ENCODE measurements around the gene POLRMT.

Gene POLRMT

DNA sequence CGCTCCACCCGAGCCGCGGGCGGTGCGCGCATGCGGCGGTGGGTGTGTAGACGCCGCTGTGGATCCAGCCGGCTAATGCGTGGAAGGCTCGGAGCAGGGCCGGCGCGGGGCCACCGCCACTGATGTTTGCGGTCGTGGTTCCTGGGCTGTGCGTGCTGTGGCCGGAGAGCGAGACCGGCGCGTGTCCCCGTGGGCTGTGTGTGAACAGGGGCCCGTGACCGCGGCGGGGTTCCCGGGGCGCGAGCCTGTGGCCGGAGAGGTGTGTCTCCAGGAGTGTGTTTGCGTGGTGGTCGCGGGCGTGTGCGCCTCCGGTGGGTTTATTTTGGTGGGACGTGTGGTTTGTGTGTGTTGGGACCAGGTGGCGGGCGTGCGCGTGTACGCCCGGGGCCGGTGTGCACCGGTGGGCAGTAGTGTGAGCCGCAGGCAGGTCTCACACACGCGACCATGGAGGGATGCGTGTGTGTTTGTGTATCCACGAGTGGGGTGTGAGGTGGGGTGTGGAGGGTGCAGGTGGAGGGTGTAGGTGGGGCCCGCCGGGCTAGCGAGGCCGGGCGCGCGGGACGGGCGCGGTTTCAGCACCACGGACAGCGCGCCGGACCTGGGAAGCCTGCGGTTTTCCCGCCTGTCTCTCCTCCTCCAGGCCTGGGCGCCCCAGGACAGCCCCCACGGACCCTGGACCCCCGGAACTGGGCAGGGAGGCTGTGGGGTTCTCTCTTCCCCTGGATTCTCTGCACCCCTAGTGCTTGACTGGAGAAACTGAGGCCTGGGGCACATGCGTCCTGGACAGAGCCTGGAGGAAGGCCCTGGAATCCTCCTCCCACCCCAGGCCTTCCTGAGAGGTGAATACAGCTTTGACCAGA, 42.0 kb downstream of the POLRMT start (continued):
- TF ChIP-seq, protein P1, sequence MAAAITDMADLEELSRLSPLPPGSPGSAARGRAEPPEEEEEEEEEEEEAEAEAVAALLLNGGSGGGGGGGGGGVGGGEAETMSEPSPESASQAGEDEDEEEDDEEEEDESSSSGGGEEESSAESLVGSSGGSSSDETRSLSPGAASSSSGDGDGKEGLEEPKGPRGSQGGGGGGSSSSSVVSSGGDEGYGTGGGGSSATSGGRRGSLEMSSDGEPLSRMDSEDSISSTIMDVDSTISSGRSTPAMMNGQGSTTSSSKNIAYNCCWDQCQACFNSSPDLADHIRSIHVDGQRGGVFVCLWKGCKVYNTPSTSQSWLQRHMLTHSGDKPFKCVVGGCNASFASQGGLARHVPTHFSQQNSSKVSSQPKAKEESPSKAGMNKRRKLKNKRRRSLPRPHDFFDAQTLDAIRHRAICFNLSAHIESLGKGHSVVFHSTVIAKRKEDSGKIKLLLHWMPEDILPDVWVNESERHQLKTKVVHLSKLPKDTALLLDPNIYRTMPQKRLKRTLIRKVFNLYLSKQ (tag by site-specific recombination; IDR thresholded peaks at IDR 0.05; ENCODE audit: borderline replicate concordance): no peak
- TF ChIP-seq HOXC10 (CRISPR knock-in tag; IDR thresholded peaks at IDR 0.05) (peak; percentile 70; the same call in 1 of the 2 replicates), ZNF785 (tag by site-specific recombination; IDR thresholded peaks at IDR 0.05) (no peak), MYNN (tag by site-specific recombination; IDR thresholded peaks at IDR 0.05; ENCODE audit: borderline replicate concordance) (no peak), SP2 (tag by site-specific recombination; IDR thresholded peaks at IDR 0.05) (no peak), ZNF510 (tag by site-specific recombination; IDR thresholded peaks at IDR 0.05; ENCODE audit: insufficient replicate concordance) (no peak), ZNF837 (tag by site-specific recombination; IDR thresholded peaks at IDR 0.05) (no peak), ZNF366 (tag by site-specific recombination; conservative IDR thresholded peaks at IDR 0.05) (no peak), ZNF292 (tag by site-specific recombination; IDR thresholded peaks at IDR 0.05; ENCODE audit: borderline replicate concordance, low read depth) (no peak), ZNF670 (tag by site-specific recombination; IDR thresholded peaks at IDR 0.05; ENCODE audit: low read depth) (no peak), GLIS1 (tag by site-specific recombination; IDR thresholded peaks at IDR 0.05) (no peak), ZNF664 (tag by site-specific recombination; IDR thresholded peaks at IDR 0.05) (no peak)
- TF ChIP-seq, protein P2, sequence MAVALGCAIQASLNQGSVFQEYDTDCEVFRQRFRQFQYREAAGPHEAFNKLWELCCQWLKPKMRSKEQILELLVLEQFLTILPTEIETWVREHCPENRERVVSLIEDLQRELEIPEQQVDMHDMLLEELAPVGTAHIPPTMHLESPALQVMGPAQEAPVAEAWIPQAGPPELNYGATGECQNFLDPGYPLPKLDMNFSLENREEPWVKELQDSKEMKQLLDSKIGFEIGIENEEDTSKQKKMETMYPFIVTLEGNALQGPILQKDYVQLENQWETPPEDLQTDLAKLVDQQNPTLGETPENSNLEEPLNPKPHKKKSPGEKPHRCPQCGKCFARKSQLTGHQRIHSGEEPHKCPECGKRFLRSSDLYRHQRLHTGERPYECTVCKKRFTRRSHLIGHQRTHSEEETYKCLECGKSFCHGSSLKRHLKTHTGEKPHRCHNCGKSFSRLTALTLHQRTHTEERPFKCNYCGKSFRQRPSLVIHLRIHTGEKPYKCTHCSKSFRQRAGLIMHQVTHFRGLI (tag by site-specific recombination; IDR thresholded peaks at IDR 0.05): no peak
- TF ChIP-seq, protein P3, sequence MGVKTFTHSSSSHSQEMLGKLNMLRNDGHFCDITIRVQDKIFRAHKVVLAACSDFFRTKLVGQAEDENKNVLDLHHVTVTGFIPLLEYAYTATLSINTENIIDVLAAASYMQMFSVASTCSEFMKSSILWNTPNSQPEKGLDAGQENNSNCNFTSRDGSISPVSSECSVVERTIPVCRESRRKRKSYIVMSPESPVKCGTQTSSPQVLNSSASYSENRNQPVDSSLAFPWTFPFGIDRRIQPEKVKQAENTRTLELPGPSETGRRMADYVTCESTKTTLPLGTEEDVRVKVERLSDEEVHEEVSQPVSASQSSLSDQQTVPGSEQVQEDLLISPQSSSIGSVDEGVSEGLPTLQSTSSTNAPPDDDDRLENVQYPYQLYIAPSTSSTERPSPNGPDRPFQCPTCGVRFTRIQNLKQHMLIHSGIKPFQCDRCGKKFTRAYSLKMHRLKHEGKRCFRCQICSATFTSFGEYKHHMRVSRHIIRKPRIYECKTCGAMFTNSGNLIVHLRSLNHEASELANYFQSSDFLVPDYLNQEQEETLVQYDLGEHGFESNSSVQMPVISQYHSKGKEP (tag by site-specific recombination; IDR thresholded peaks at IDR 0.05): no peak
- TF ChIP-seq, protein P4, sequence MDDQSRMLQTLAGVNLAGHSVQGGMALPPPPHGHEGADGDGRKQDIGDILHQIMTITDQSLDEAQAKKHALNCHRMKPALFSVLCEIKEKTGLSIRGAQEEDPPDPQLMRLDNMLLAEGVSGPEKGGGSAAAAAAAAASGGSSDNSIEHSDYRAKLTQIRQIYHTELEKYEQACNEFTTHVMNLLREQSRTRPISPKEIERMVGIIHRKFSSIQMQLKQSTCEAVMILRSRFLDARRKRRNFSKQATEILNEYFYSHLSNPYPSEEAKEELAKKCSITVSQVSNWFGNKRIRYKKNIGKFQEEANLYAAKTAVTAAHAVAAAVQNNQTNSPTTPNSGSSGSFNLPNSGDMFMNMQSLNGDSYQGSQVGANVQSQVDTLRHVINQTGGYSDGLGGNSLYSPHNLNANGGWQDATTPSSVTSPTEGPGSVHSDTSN (CRISPR knock-in tag; IDR thresholded peaks at IDR 0.05): no peak
- TF ChIP-seq, protein P5, sequence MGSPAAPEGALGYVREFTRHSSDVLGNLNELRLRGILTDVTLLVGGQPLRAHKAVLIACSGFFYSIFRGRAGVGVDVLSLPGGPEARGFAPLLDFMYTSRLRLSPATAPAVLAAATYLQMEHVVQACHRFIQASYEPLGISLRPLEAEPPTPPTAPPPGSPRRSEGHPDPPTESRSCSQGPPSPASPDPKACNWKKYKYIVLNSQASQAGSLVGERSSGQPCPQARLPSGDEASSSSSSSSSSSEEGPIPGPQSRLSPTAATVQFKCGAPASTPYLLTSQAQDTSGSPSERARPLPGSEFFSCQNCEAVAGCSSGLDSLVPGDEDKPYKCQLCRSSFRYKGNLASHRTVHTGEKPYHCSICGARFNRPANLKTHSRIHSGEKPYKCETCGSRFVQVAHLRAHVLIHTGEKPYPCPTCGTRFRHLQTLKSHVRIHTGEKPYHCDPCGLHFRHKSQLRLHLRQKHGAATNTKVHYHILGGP (tag by site-specific recombination; IDR thresholded peaks at IDR 0.05): no peak
- TF ChIP-seq, protein P6, sequence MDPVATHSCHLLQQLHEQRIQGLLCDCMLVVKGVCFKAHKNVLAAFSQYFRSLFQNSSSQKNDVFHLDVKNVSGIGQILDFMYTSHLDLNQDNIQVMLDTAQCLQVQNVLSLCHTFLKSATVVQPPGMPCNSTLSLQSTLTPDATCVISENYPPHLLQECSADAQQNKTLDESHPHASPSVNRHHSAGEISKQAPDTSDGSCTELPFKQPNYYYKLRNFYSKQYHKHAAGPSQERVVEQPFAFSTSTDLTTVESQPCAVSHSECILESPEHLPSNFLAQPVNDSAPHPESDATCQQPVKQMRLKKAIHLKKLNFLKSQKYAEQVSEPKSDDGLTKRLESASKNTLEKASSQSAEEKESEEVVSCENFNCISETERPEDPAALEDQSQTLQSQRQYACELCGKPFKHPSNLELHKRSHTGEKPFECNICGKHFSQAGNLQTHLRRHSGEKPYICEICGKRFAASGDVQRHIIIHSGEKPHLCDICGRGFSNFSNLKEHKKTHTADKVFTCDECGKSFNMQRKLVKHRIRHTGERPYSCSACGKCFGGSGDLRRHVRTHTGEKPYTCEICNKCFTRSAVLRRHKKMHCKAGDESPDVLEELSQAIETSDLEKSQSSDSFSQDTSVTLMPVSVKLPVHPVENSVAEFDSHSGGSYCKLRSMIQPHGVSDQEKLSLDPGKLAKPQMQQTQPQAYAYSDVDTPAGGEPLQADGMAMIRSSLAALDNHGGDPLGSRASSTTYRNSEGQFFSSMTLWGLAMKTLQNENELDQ (tag by site-specific recombination; IDR thresholded peaks at IDR 0.05; ENCODE audit: low read depth): no peak
- TF ChIP-seq, protein P7, sequence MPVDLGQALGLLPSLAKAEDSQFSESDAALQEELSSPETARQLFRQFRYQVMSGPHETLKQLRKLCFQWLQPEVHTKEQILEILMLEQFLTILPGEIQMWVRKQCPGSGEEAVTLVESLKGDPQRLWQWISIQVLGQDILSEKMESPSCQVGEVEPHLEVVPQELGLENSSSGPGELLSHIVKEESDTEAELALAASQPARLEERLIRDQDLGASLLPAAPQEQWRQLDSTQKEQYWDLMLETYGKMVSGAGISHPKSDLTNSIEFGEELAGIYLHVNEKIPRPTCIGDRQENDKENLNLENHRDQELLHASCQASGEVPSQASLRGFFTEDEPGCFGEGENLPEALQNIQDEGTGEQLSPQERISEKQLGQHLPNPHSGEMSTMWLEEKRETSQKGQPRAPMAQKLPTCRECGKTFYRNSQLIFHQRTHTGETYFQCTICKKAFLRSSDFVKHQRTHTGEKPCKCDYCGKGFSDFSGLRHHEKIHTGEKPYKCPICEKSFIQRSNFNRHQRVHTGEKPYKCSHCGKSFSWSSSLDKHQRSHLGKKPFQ (tag by site-specific recombination; IDR thresholded peaks at IDR 0.05): peak; percentile 73; the same call in 1 of the 2 replicates
